Breast epithelium (tissue), 4 donors: ENCODE measurements around the gene FCRLA. TPM values are rescaled to one million over a fixed set of nuclear protein-coding genes. Genes with fewer than 3 reads are reported as not detected.

Experiments
- DNase-seq, 2 donors: peaks; one replicate each; pipeline ENCODE4 v3.0.0-alpha.2; 2019; ENCODE audit warnings: low spot score in 2 of 2
- H3K27ac ChIP-seq, 2 donors: fragments of 200-600 bp; sonication (generic) in 1 of 2; one replicate each; pipeline ENCODE4 v1.5.1; 2016 to 2019; ENCODE audit warnings: mild to moderate bottlenecking in 1 of 2
- H3K27me3 ChIP-seq, 2 donors: fragments of 200-600 bp; sonication (generic) in 1 of 2; one replicate each; pipeline versions ENCODE4 v1.5.1 to v1.6.0; 2017 to 2019; ENCODE audit warnings: control low read depth in 1 of 2, mild to moderate bottlenecking in 1 of 2
- H3K36me3 ChIP-seq: fragments of 200-600 bp; one replicate; pipeline ENCODE4 v1.5.1; 2019
- H3K4me1 ChIP-seq, 2 donors: fragments of 200-600 bp; sonication (generic); one replicate each; pipeline ENCODE4 v1.5.1; 2016 to 2019; ENCODE audit warnings: control low read depth in 1 of 2
- H3K4me3 ChIP-seq, 3 donors: fragments of 200-600 bp; sonication (generic); 1 replicate in 2 of 3; 2 replicates in 1 of 3; pipeline ENCODE4 v1.5.1; 2016 to 2019; ENCODE audit warnings: mild to moderate bottlenecking in 3 of 3, moderate library complexity in 2 of 3
- H3K9me3 ChIP-seq, 2 donors: fragments of 200-600 bp; sonication (generic) in 1 of 2; one replicate each; pipeline ENCODE4 v1.5.1; 2016 to 2019; ENCODE audit warnings: control low read depth in 1 of 2
- CTCF ChIP-seq, 3 donors: fragments of 450-650 bp; IDR thresholded peaks; one replicate each; pipeline ENCODE4 v1.5.1; 2016 to 2017; ENCODE audit warnings: antibody characterized with exemption in 3 of 3, mild to moderate bottlenecking in 3 of 3, moderate library complexity in 3 of 3
- POLR2A ChIP-seq: fragments of 450-650 bp; IDR thresholded peaks from one replicate; pipeline ENCODE4 v1.6.1; 2016; ENCODE audit warnings: antibody characterized with exemption, mild to moderate bottlenecking, moderate library complexity
- POLR2AphosphoS5 ChIP-seq, 3 donors: sonication (generic); formaldehyde crosslinking; IDR thresholded peaks; one replicate each; pipeline ENCODE4 v1.6.1; 2017; ENCODE audit warnings: antibody characterized with exemption in 3 of 3
- intact Hi-C: fragments of 100-400 bp; cut with DNase I; formaldehyde crosslinking; loops from one replicate; pipeline ENCODE4 v1.15.1; 2023; ENCODE audit warnings: low total_unique reads
- total RNA-seq, 3 donors: library from RNA; depleted of rRNA; stranded (reverse); fragments of >200 nt; gene quantifications; one replicate each; pipeline ENCODE4 v1.1.0, GENCODE V29; 2016

Gene FCRLA
- total RNA-seq, 3 donors from 2014 or later: 0.15 TPM; not detected in 2

GRCh38 chr1:161740921-161741320, 33.9 kb downstream of the FCRLA start:
- H3K36me3 ChIP-seq: no peaks in the 10 kb centered on the region

GRCh38 chr1:161743231-161743630, 36.2 kb downstream of the FCRLA start:
- DNase-seq: no peak
- no peak overlapping the region for H3K4me3 ChIP-seq
- H3K4me1 ChIP-seq: no peaks in the 10 kb centered on the region
- H3K36me3 ChIP-seq: no peaks in the 10 kb centered on the region
- intact Hi-C loops: loop anchor here (10.0 kb wide), 1 partner anchor 258 kb away; no protein-coding TSS in a partner anchor
- H3K9me3 ChIP-seq: no peaks in the 10 kb centered on the region
- no peaks in the 10 kb centered on the region for H3K27me3 ChIP-seq
- TF ChIP-seq CTCF (IDR thresholded peaks at IDR 0.05) (no peak), POLR2A (no peak), POLR2AphosphoS5 (IDR thresholded peaks at IDR 0.05) (no peak)
- H3K27ac ChIP-seq: no peak overlapping the region

More at GRCh38 chr1:161740921-161741320, 33.9 kb downstream of the FCRLA start:
- no peak overlapping the region for H3K27ac ChIP-seq
- no peaks in the 10 kb centered on the region for H3K9me3 ChIP-seq
- no peaks in the 10 kb centered on the region for H3K4me1 ChIP-seq
- no peak overlapping the region for H3K4me3 ChIP-seq
- H3K27me3 ChIP-seq: no peaks in the 10 kb centered on the region
- intact Hi-C loops: loop anchor here (10.0 kb wide), 1 partner anchor 256 kb away; no protein-coding TSS in a partner anchor
- DNase-seq: no peak
- TF ChIP-seq POLR2A (no peak), CTCF (IDR thresholded peaks at IDR 0.05) (no peak), POLR2AphosphoS5 (IDR thresholded peaks at IDR 0.05) (no peak)

- H3K9me3 ChIP-seq: no peaks in the 10 kb centered on the region
- H3K4me3 ChIP-seq: no peak overlapping the region
- no peak for DNase-seq
- H3K27me3 ChIP-seq: no peaks in the 10 kb centered on the region
- no peak overlapping the region for H3K27ac ChIP-seq
- peaks cover 0 to 3% of the 10 kb centered on the region in 2 donors for H3K4me1 ChIP-seq
- H3K36me3 ChIP-seq: no peaks in the 10 kb centered on the region
- intact Hi-C loops: loop anchor here (10.0 kb wide), 1 partner anchor 263 kb away; no protein-coding TSS in a partner anchor
- no peak for TF ChIP-seq CTCF (IDR thresholded peaks at IDR 0.05)
- no peak for TF ChIP-seq POLR2AphosphoS5 (IDR thresholded peaks at IDR 0.05)
- TF ChIP-seq POLR2A: no peak
Observed at GRCh38 chr1:161747801-161748200, 40.8 kb downstream of the FCRLA start.

GRCh38 chr1:161749509-161750407, 42.7 kb downstream of the FCRLA start, which contains the start of gene DUSP12:
Gene DUSP12 (plus strand): TSS chr1:161749786. CDS start chr1:161749802, 16 bp downstream.
- intact Hi-C loops: loop anchor here (10.0 kb wide), 1 partner anchor 265 kb away; no protein-coding TSS in a partner anchor
- TF ChIP-seq CTCF (IDR thresholded peaks at IDR 0.05) (no peak), POLR2A (no peak), POLR2AphosphoS5 (IDR thresholded peaks at IDR 0.05) (peak; percentile 53 to 63 (median 58))

GRCh38 chr1:161763522-161764098, 56.6 kb downstream of the FCRLA start:
- no peaks in the 10 kb centered on the region for H3K4me1 ChIP-seq
- intact Hi-C loops: no loop called here
- H3K36me3 ChIP-seq: no peaks in the 10 kb centered on the region
- TF ChIP-seq CTCF (IDR thresholded peaks at IDR 0.05) (peak in 2 of 3 donors; percentile 14 to 32), POLR2A (no peak), POLR2AphosphoS5 (IDR thresholded peaks at IDR 0.05) (no peak)
- no peak overlapping the region for H3K4me3 ChIP-seq
- H3K27me3 ChIP-seq: no peaks in the 10 kb centered on the region
- no peak for DNase-seq
- no peaks in the 10 kb centered on the region for H3K9me3 ChIP-seq
- H3K27ac ChIP-seq: no peak overlapping the region

More at GRCh38 chr1:161749509-161750407, 42.7 kb downstream of the FCRLA start, which contains the start of gene DUSP12:
- peaks cover 0 to 3% of the 10 kb centered on the region in 2 donors for H3K4me1 ChIP-seq
- no peaks in the 10 kb centered on the region for H3K27me3 ChIP-seq
- H3K9me3 ChIP-seq: no peaks in the 10 kb centered on the region
- peak within 1 kb of the TSS; percentile 76 to 81 (median 78) for H3K4me3 ChIP-seq
- H3K36me3 ChIP-seq: no peaks in the 10 kb centered on the region
- peak within 1 kb of the TSS; percentile 67 to 85 for H3K27ac ChIP-seq
- peak; percentile 85 to 89 for DNase-seq
